Uterus (tissue), 4 donors: ENCODE data around the gene CCDC186. TPM values are rescaled to one million over a fixed set of nuclear protein-coding genes. Genes with fewer than 3 reads are reported as not detected.
"Not testable (repeated sequence)": the region's sequence is repeated elsewhere in the genome, so short reads cannot be mapped to it uniquely, and the experiment has no call there.

Experiments used
- DNase-seq, 2 donors: peaks; one replicate each; pipeline ENCODE4 v3.0.0-alpha.2; 2019 to 2020
- H3K27ac ChIP-seq, 2 donors: fragments of 200-600 bp; sonication (generic); 1 replicate in 1 of 2; 2 replicates in 1 of 2; pipeline ENCODE4 v1.5.1; 2016 to 2018
- H3K27me3 ChIP-seq, 2 donors: fragments of 200-600 bp; sonication (generic); one replicate each; pipeline ENCODE4 v1.5.1; 2018 to 2019; ENCODE audit warnings: control low read depth in 1 of 2
- H3K36me3 ChIP-seq, 2 donors: fragments of 200-600 bp; sonication (generic); one replicate each; pipeline ENCODE4 v1.5.1; 2019; ENCODE audit warnings: control low read depth in 1 of 2
- H3K4me1 ChIP-seq, 2 donors: fragments of 200-600 bp; sonication (generic); one replicate each; pipeline ENCODE4 v1.5.1; 2018 to 2019; ENCODE audit warnings: control low read depth in 1 of 2
- H3K4me3 ChIP-seq, 2 donors: fragments of 200-600 bp; sonication (generic); 1 replicate in 1 of 2; 2 replicates in 1 of 2; pipeline ENCODE4 v1.5.1; 2018 to 2019; ENCODE audit warnings: mild to moderate bottlenecking in 1 of 2
- H3K9me3 ChIP-seq, 2 donors: fragments of 200-600 bp; sonication (generic); one replicate each; pipeline ENCODE4 v1.5.1; 2019; ENCODE audit warnings: control low read depth in 1 of 2
- CTCF ChIP-seq, 4 experiments: fragments of 200-600 bp in 2 of 4; fragments of 450-650 bp in 2 of 4; sonication (generic) in 2 of 4; IDR thresholded peaks; one replicate each; pipeline ENCODE4 v1.5.1; 2016 to 2019; ENCODE audit warnings: antibody characterized with exemption in 4 of 4, mild to moderate bottlenecking in 2 of 4, moderate library complexity in 1 of 4
- POLR2A ChIP-seq, 2 donors: fragments of 450-650 bp; IDR thresholded peaks; one replicate each; pipeline ENCODE4 v1.6.1; 2016; ENCODE audit warnings: antibody characterized with exemption in 2 of 2, mild to moderate bottlenecking in 1 of 2, moderate library complexity in 1 of 2
- intact Hi-C: fragments of 100-400 bp; cut with DNase I; formaldehyde crosslinking; loops from one replicate; pipeline ENCODE4 v1.15.1; 2023; ENCODE audit warnings: low total_unique reads
- total RNA-seq, 4 donors: library from RNA; depleted of rRNA in 3 of 4; stranded (reverse); fragments of >200 nt in 3 of 4; gene quantifications; one replicate each; pipeline versions ENCODE4 v1.1.0 to v1.2.4, GENCODE V29; 2014 to 2023
- donor health status: DM: yes; HTN: yes; CAD: no.

Gene CCDC186
- total RNA-seq, 4 donors from 2014 or later = 7.6 to 52.6 (median 24.9) TPM

- no peak overlapping the region for H3K27ac ChIP-seq
- DNase-seq = no peak
- TF ChIP-seq POLR2A (IDR thresholded peaks at IDR 0.05) (no peak), CTCF (IDR thresholded peaks at IDR 0.05) (no peak)
- no peaks in the 10 kb centered on the region for H3K27me3 ChIP-seq
- no peaks in the 10 kb centered on the region for H3K4me1 ChIP-seq
- no peak overlapping the region for H3K4me3 ChIP-seq
- H3K36me3 ChIP-seq = no peaks in the 10 kb centered on the region
- H3K9me3 ChIP-seq = no peaks in the 10 kb centered on the region
- intact Hi-C loops = no loop called here
Observed at GRCh38 chr10:114143160-114143559, 30.8 kb downstream of the CCDC186 start.

- H3K4me3 ChIP-seq = no peak overlapping the region
- TF ChIP-seq CTCF (IDR thresholded peaks at IDR 0.05) (no peak), POLR2A (IDR thresholded peaks at IDR 0.05) (no peak)
- intact Hi-C loops = no loop called here
Observed at GRCh38 chr10:114142018-114142417, 32.0 kb downstream of the CCDC186 start.

GRCh38 chr10:114140827-114141226 is 33.2 kb downstream of the CCDC186 start:
- H3K27ac ChIP-seq, H3K27me3 ChIP-seq, DNase-seq, H3K4me3 ChIP-seq, H3K36me3 ChIP-seq, intact Hi-C loops, H3K4me1 ChIP-seq, H3K9me3 ChIP-seq: not testable (repeated sequence)

More at GRCh38 chr10:114142018-114142417, 32.0 kb downstream of the CCDC186 start:
- no peak overlapping the region for H3K27ac ChIP-seq
- no peaks in the 10 kb centered on the region for H3K27me3 ChIP-seq
- DNase-seq = no peak
- no peaks in the 10 kb centered on the region for H3K36me3 ChIP-seq
- H3K4me1 ChIP-seq = no peaks in the 10 kb centered on the region
- H3K9me3 ChIP-seq = no peaks in the 10 kb centered on the region

- Histone ChIP-seq H3K9me3 (no peaks in the 10 kb centered on the region), H3K27me3 (no peaks in the 10 kb centered on the region), H3K27ac (no peak overlapping the region), H3K4me3 (no peak overlapping the region), H3K36me3 (no peaks in the 10 kb centered on the region), H3K4me1 (no peaks in the 10 kb centered on the region)
- DNase-seq = no peak
- intact Hi-C loops = no loop called here
- TF ChIP-seq POLR2A (IDR thresholded peaks at IDR 0.05) (no peak), CTCF (IDR thresholded peaks at IDR 0.05) (no peak)
Observed at GRCh38 chr10:114140036-114140435, 34.0 kb downstream of the CCDC186 start.

- intact Hi-C loops = no loop called here
- Histone ChIP-seq H3K4me1 (no peaks in the 10 kb centered on the region), H3K27me3 (no peaks in the 10 kb centered on the region), H3K36me3 (no peaks in the 10 kb centered on the region), H3K4me3 (no peak overlapping the region), H3K27ac (no peak overlapping the region), H3K9me3 (no peaks in the 10 kb centered on the region)
- DNase-seq = no peak
- TF ChIP-seq CTCF (IDR thresholded peaks at IDR 0.05) = no peak
- no peak for TF ChIP-seq POLR2A (IDR thresholded peaks at IDR 0.05)
Observed at GRCh38 chr10:114138581-114138980, 35.4 kb downstream of the CCDC186 start.

GRCh38 chr10:114135476-114135875 is 38.5 kb downstream of the CCDC186 start:
- intact Hi-C loops = no loop called here
- no peaks in the 10 kb centered on the region for H3K9me3 ChIP-seq
- H3K36me3 ChIP-seq = no peaks in the 10 kb centered on the region
- H3K4me1 ChIP-seq = no peaks in the 10 kb centered on the region
- no peak overlapping the region for H3K4me3 ChIP-seq
- H3K27me3 ChIP-seq = no peaks in the 10 kb centered on the region
- H3K27ac ChIP-seq = no peak overlapping the region
- no peak for DNase-seq
- TF ChIP-seq POLR2A (IDR thresholded peaks at IDR 0.05) = no peak
- no peak for TF ChIP-seq CTCF (IDR thresholded peaks at IDR 0.05)
